ENCODE measurements around the gene LBH. TPM values are rescaled to one million over a fixed set of nuclear protein-coding genes. Genes with fewer than 3 reads are reported as not detected.

Gene LBH
- total RNA-seq, 1 experiment from 2014 or later: 1.2 TPM

GRCh38 chr2:30276455-30276911, 45.1 kb downstream of the LBH start:
- Histone ChIP-seq H4K20me1 (ENCODE audit: insufficient read depth) (no peaks in the 10 kb centered on the region), H3K4me2 (ENCODE audit: low read length) (no peak overlapping the region), H3K79me2 (ENCODE audit: insufficient read depth, low read length) (no peaks in the 10 kb centered on the region), H3K27ac (ENCODE audit: low read depth, low read length) (no peak overlapping the region), H3K4me1 (ENCODE audit: control insufficient read depth in 1 of 2, insufficient read depth in 2 of 2, low read length in 2 of 2) (peaks cover 22 to 28% of the 10 kb centered on the region in 2 experiments), H3K9me3 (ENCODE audit: control insufficient read depth in 1 of 2, insufficient read depth in 1 of 2, low read depth in 1 of 2, low read length in 2 of 2) (no peaks in the 10 kb centered on the region), H3K4me3 (replicated peaks in 1 of 2; ENCODE audit: low read depth in 1 of 2, low read length in 2 of 2) (no peak overlapping the region), H3K36me3 (ENCODE audit: control insufficient read depth in 1 of 2, insufficient read depth in 2 of 2, low read length in 2 of 2) (no peaks in the 10 kb centered on the region), H3K27me3 (ENCODE audit: insufficient read depth, low read length) (no peaks in the 10 kb centered on the region; the same call in 1 of the 2 replicates), H2AFZ (ENCODE audit: low read depth, low read length, poor library complexity, severe bottlenecking) (no peak overlapping the region), H3K9ac (ENCODE audit: low read length) (no peak overlapping the region), H3K9me2 (ENCODE audit: insufficient read depth) (no peaks in the 10 kb centered on the region)
- ATAC-seq: no peak
- DNase-seq (ENCODE audit: low read depth, low spot score): no peak
- RAD21 ChIA-PET (ENCODE audit: low non-redundant PET in 1 of 2, low total read pairs in 2 of 2, uncharacterized antibody in 2 of 2, unreplicated experiment in 2 of 2): no interaction called here
- intact Hi-C loops (cut with micrococcal nuclease): no loop called here
- BruUV-seq (replicated peaks): no TSS peak
- CTCF ChIA-PET: no interaction called here
- POLR2A ChIA-PET: interaction anchor here (0.6 kb wide), 1 partner anchor 421 kb away, joined by 3 read pairs; no protein-coding TSS in a partner anchor
- TF ChIP-seq ZFX (IDR thresholded peaks at IDR 0.05) (no peak), RAD21 (IDR thresholded peaks at IDR 0.05; ENCODE audit: low read depth) (no peak), YY1 (IDR thresholded peaks at IDR 0.05; ENCODE audit: extremely low read depth, insufficient replicate concordance, low read depth, low read length) (no peak)

DNA sequence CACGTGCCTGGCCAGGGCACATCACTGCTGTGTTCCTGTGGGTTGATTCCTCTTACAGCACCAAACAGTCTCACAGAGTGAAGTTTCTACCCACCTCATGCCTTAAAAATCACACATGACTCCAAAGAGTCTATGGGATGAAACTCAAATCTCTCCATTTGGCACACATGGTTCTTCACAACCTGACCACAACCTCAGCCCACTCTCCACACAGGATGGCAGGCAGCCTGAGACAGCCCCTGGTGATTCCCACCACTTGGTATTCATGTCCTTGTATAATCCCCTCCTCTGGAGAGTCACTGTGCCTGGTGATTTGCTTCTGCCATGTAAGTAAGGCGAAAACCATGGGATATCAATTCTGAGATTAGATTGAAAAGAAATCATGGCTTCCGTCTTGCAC, 46.2 kb downstream of the LBH start:
- RAD21 ChIA-PET (ENCODE audit: low non-redundant PET in 1 of 2, low total read pairs in 2 of 2, uncharacterized antibody in 2 of 2, unreplicated experiment in 2 of 2): no interaction called here
- Histone ChIP-seq H3K4me1 (ENCODE audit: control insufficient read depth in 1 of 2, insufficient read depth in 2 of 2, low read length in 2 of 2) (peaks cover 22 to 27% of the 10 kb centered on the region in 2 experiments), H3K9me3 (ENCODE audit: control insufficient read depth in 1 of 2, insufficient read depth in 1 of 2, low read depth in 1 of 2, low read length in 2 of 2) (no peaks in the 10 kb centered on the region), H3K27me3 (ENCODE audit: insufficient read depth, low read length) (no peaks in the 10 kb centered on the region; the same call in 1 of the 2 replicates), H3K27ac (ENCODE audit: low read depth, low read length) (no peak overlapping the region), H3K79me2 (ENCODE audit: insufficient read depth, low read length) (no peaks in the 10 kb centered on the region), H2AFZ (ENCODE audit: low read depth, low read length, poor library complexity, severe bottlenecking) (no peak overlapping the region), H3K9ac (ENCODE audit: low read length) (no peak overlapping the region), H3K4me3 (replicated peaks in 1 of 2; ENCODE audit: low read depth in 1 of 2, low read length in 2 of 2) (no peak overlapping the region), H3K9me2 (ENCODE audit: insufficient read depth) (no peaks in the 10 kb centered on the region), H3K36me3 (ENCODE audit: control insufficient read depth in 1 of 2, insufficient read depth in 2 of 2, low read length in 2 of 2) (no peaks in the 10 kb centered on the region), H4K20me1 (ENCODE audit: insufficient read depth) (no peaks in the 10 kb centered on the region), H3K4me2 (ENCODE audit: low read length) (no peak overlapping the region)
- no TSS peak for BruUV-seq (replicated peaks)
- CTCF ChIA-PET: no interaction called here
- TF ChIP-seq CBX3 (IDR thresholded peaks at IDR 0.05; ENCODE audit: low read depth): no peak
- TF ChIP-seq EZH2phosphoT487 (IDR thresholded peaks at IDR 0.05; ENCODE audit: borderline replicate concordance): no peak
- no peak for TF ChIP-seq POLR2A (IDR thresholded peaks at IDR 0.05; ENCODE audit: borderline replicate concordance, extremely low read depth, insufficient read depth, insufficient read length)
- no peak for TF ChIP-seq SIN3A (IDR thresholded peaks at IDR 0.05; ENCODE audit: low read depth)
- no peak for TF ChIP-seq RAD21 (IDR thresholded peaks at IDR 0.05; ENCODE audit: low read depth)
- DNase-seq (ENCODE audit: low read depth, low spot score): no peak
- ATAC-seq: no peak
- intact Hi-C loops (cut with micrococcal nuclease): no loop called here
- POLR2A ChIA-PET: no interaction called here
